ENCODE measurements around the gene HMCES. TPM values are rescaled to one million over a fixed set of nuclear protein-coding genes. Genes with fewer than 3 reads are reported as not detected.

Gene HMCES
- total and polyA plus RNA-seq, 2 of the 13 experiments (the other 11 are each of a cell fraction or from before 2014, with no cell fraction given), result 16.1 to 37.5 TPM

GRCh38 chr3:129316248-129317013 lies 37.8 kb downstream of the HMCES start (continued):
- TF ChIP-seq KLF11 (CRISPR knock-in tag; IDR thresholded peaks at IDR 0.05) (0 out of 2 replicates have a peak, but pooled peaks have one; percentile 29), E2F1 (CRISPR knock-in tag; IDR thresholded peaks at IDR 0.05) (peak; percentile 83), ZNF10 (CRISPR knock-in tag; IDR thresholded peaks at IDR 0.05; ENCODE audit: borderline replicate concordance, low read depth) (no peak), ARNT2 (CRISPR knock-in tag; IDR thresholded peaks at IDR 0.05; ENCODE audit: low read depth) (no peak; the same call in 1 of the 2 replicates), TGIF2 (CRISPR knock-in tag; IDR thresholded peaks at IDR 0.05) (no peak; the same call in 1 of the 2 replicates), ZSCAN22 (CRISPR knock-in tag; IDR thresholded peaks at IDR 0.05) (no peak), ZBTB40 (IDR thresholded peaks at IDR 0.05) (no peak), ZBTB40 (CRISPR knock-in tag; IDR thresholded peaks at IDR 0.05) (no peak), HMG20B (CRISPR knock-in tag; conservative IDR thresholded peaks at IDR 0.05) (no peak), ZNF484 (CRISPR knock-in tag; IDR thresholded peaks at IDR 0.05; ENCODE audit: borderline replicate concordance, low read depth) (no peak), RFXANK (CRISPR knock-in tag; IDR thresholded peaks at IDR 0.05) (no peak), ZNF503 (CRISPR knock-in tag; IDR thresholded peaks at IDR 0.05) (no peak), THAP9 (CRISPR knock-in tag; IDR thresholded peaks at IDR 0.05; ENCODE audit: borderline replicate concordance) (no peak; the same call in 1 of the 2 replicates), SPEN (CRISPR knock-in tag; IDR thresholded peaks at IDR 0.05; ENCODE audit: low read depth) (peak; percentile 47)
